ENCODE data around the gene CTCF. TPM values are rescaled to one million over a fixed set of nuclear protein-coding genes. Genes with fewer than 3 reads are reported as not detected.

The CTCF gene
- polyA plus RNA-seq, 1 donor: 88.3 TPM

GRCh38 chr16:67679935-67680897 is 117.9 kb downstream of the CTCF start:
- DNase-seq: no peak

DNA sequence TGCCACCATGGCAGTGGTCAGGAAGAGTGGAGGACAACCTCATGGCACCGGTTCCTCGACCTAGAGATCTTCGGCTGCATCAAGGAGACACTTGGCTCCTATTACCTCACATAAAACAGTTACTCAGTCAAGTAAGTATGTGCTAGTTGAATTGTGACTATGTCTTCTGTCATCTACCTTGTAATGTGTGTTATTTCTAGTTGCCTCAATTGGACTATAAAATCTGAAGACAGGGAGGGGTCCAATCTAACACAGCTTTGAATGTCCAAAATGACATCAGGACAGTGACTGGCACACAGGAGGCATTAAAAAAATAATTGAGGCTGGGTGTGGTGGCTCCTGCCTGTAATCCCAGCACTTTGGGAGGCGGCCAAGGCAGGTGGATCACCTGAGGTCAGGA is 121.4 kb downstream of the CTCF start:
- no peak for DNase-seq

DNA sequence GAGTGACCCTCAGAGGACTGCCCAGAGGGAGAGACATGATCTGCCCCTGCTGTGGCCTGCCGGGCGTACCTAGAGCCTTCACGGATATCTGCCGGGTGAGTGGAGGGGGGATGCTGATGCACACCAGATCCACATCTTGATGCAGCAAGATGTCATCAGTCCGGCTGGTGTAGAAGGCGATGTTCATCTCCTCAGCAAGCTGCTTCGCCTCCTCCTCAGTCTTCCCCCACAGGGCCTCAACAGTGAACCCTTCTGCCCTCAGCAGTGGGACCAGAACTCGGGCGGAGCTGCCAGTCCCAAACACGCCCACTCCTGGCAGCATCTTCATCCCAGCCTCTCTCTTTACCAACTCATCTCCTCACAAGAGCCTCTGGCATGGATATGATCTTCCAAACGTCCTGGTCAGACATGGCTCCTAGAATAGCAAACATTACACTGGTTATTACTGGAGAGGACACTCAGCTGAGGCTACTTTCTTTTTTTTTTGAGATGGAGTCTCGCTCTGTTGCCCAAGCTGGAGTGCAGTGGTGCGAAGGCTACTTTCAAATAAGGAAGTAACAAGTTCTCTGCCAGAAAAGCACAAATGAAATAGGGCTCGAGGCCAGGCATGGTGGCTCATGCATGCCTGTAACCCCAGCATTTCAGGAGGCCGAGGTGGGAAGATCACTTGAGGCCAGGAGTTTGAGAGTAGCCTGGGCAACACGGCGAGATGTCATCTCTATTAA is 123.2 kb downstream of the CTCF start:
- DNase-seq: no peak

Other genes starting within 250 kb of the CTCF start
- gene KCTD19, start 235.8 kb upstream of the CTCF start, polyA plus RNA-seq (ENCODE audit: insufficient read length): 1.6 TPM
- 8.7 TPM for gene LRRC36, start 235.7 kb upstream of the CTCF start, polyA plus RNA-seq (ENCODE audit: insufficient read length)
- 42.7 TPM for gene TPPP3, start 169.0 kb upstream of the CTCF start, polyA plus RNA-seq (ENCODE audit: insufficient read length)
- gene ZDHHC1, start 146.0 kb upstream of the CTCF start, polyA plus RNA-seq (ENCODE audit: insufficient read length): 11.5 TPM
- gene HSD11B2, start 131.4 kb upstream of the CTCF start, polyA plus RNA-seq (ENCODE audit: insufficient read length): 40.8 TPM
- 83.5 TPM for gene ATP6V0D1, start 81.4 kb upstream of the CTCF start, polyA plus RNA-seq (ENCODE audit: insufficient read length)
- 0.18 TPM for gene AGRP, start 79.0 kb upstream of the CTCF start, polyA plus RNA-seq (ENCODE audit: insufficient read length)
- 112 TPM for gene RIPOR1, start 33.7 kb upstream of the CTCF start, polyA plus RNA-seq (ENCODE audit: insufficient read length)
- 1.2 TPM for gene CARMIL2, start 82.6 kb downstream of the CTCF start, polyA plus RNA-seq (ENCODE audit: insufficient read length)
- 23.9 TPM for gene ACD, start 97.7 kb downstream of the CTCF start, polyA plus RNA-seq (ENCODE audit: insufficient read length)
- 2.2 TPM for gene PARD6A, start 98.4 kb downstream of the CTCF start, polyA plus RNA-seq (ENCODE audit: insufficient read length)
- gene ENKD1, start 104.2 kb downstream of the CTCF start, polyA plus RNA-seq (ENCODE audit: insufficient read length): 25.8 TPM
- 2.8 TPM for gene C16orf86, start 104.3 kb downstream of the CTCF start, polyA plus RNA-seq (ENCODE audit: insufficient read length)
- gene GFOD2, start 156.8 kb downstream of the CTCF start, polyA plus RNA-seq (ENCODE audit: insufficient read length): 19.7 TPM
- gene RANBP10, start 244.0 kb downstream of the CTCF start, polyA plus RNA-seq (ENCODE audit: insufficient read length): 29.3 TPM
- 7.8 TPM for gene TSNAXIP1, start 244.4 kb downstream of the CTCF start, polyA plus RNA-seq (ENCODE audit: insufficient read length)

All from left kidney (tissue), 2 donors.